SK-N-SH (cell line): ENCODE measurements around the gene BAD. TPM values are rescaled to one million over a fixed set of nuclear protein-coding genes. Genes with fewer than 3 reads are reported as not detected.

Experiments
- CTCF ChIA-PET: fragments of 300-600, 350-600 bp; formaldehyde crosslinking; extraction: SDS; loops from one replicate; lab custom pipeline; 2021; lab: Yijun Ruan, JAX
- POLR2A ChIA-PET: fragments of 350-600 bp; sonication (Branson Sonifier 250); formaldehyde crosslinking; extraction: SDS; loops from one replicate; lab custom pipeline; 2020; ENCODE audit warnings: antibody characterized with exemption, inconsistent platforms; lab: Yijun Ruan, JAX
- DNase-seq: peaks from one replicate; pipeline ENCODE4 v3.0.0; 2012
- H2AFZ ChIP-seq: fragments of 200-600 bp; sonication (generic); 2 replicates; pipeline ENCODE4 v1.8.1; 2016; ENCODE audit warnings: antibody characterized with exemption, mild to moderate bottlenecking, low read depth
- H3F3A ChIP-seq: fragments of 200-600 bp; sonication (generic); replicated peaks from 2 replicates; pipeline ENCODE3; 2016; ENCODE audit warnings: antibody characterized with exemption, mild to moderate bottlenecking; ENCODE audit not compliant: insufficient read depth
- H3K27ac ChIP-seq, 2 experiments: fragments of 200-500 bp in 1 of 2; fragments of 200-600 bp in 1 of 2; sonication (Bioruptor generic) in 1 of 2; sonication (generic), shearing (Covaris generic) in 1 of 2; 2 replicates each; pipeline versions ENCODE4 v1.5.1 to v1.6.1; 2014 to 2016; ENCODE audit warnings: low read depth in 2 of 2, inconsistent platforms in 1 of 2, low read length in 1 of 2, mild to moderate bottlenecking in 1 of 2, mixed read lengths in 1 of 2
- H3K27me3 ChIP-seq: fragments of 200-600 bp; sonication (generic), shearing (Covaris generic); 2 replicates; pipeline ENCODE4 v1.6.1; 2016; ENCODE audit warnings: mixed run types; ENCODE audit not compliant: insufficient read depth
- H3K36me3 ChIP-seq, 2 experiments: fragments of 200-500 bp in 1 of 2; fragments of 200-600 bp in 1 of 2; sonication (Bioruptor generic) in 1 of 2; sonication (generic) in 1 of 2; replicated peaks in 1 of 2; 2 replicates each; pipeline versions ENCODE3 to v1.5.1; 2014 to 2016; ENCODE audit warnings: low read length in 1 of 2, mild to moderate bottlenecking in 1 of 2; ENCODE audit not compliant: insufficient read depth in 2 of 2, control insufficient read depth in 1 of 2
- H3K4me1 ChIP-seq, 2 experiments: fragments of 200-500 bp in 1 of 2; fragments of 200-600 bp in 1 of 2; sonication (Bioruptor generic) in 1 of 2; sonication (generic), shearing (Covaris generic) in 1 of 2; 2 replicates each; pipeline versions ENCODE4 v1.5.1 to v1.6.1; 2014 to 2016; ENCODE audit warnings: low read depth in 1 of 2, low read length in 1 of 2, mixed run types in 1 of 2; ENCODE audit not compliant: insufficient read depth in 2 of 2, control insufficient read depth in 1 of 2
- H3K4me2 ChIP-seq: fragments of 200-600 bp; sonication (generic), shearing (Covaris generic); 2 replicates; pipeline ENCODE4 v1.6.1; 2017; ENCODE audit warnings: mixed run types
- H3K4me3 ChIP-seq, 2 experiments: fragments of 200-500 bp in 1 of 2; fragments of 200-600 bp in 1 of 2; sonication (Bioruptor generic) in 1 of 2; sonication (generic), shearing (Covaris generic) in 1 of 2; 2 replicates each; pipeline versions ENCODE4 v1.5.1 to v1.8.1; 2014 to 2016; ENCODE audit warnings: low read depth in 2 of 2, inconsistent platforms in 1 of 2, low read length in 1 of 2, mild to moderate bottlenecking in 1 of 2, mixed read lengths in 1 of 2, moderate library complexity in 1 of 2
- H3K79me2 ChIP-seq: fragments of 200-600 bp; sonication (generic); 2 replicates; pipeline ENCODE4 v1.8.1; 2017; ENCODE audit warnings: mild to moderate bottlenecking; ENCODE audit not compliant: insufficient read depth
- H3K9ac ChIP-seq: fragments of 200-600 bp; sonication (generic); 2 replicates; pipeline ENCODE4 v1.6.1; 2017; ENCODE audit warnings: mixed run types
- H3K9me2 ChIP-seq: fragments of 200-600 bp; sonication (generic); 2 replicates; pipeline ENCODE4 v1.6.1; 2017; ENCODE audit warnings: mixed run types
- H3K9me3 ChIP-seq: fragments of 200-600 bp; sonication (generic); 2 replicates; pipeline ENCODE4 v1.6.1; 2017; ENCODE audit warnings: mixed run types, mild to moderate bottlenecking, moderate library complexity
- H4K20me1 ChIP-seq: fragments of 200-600 bp; sonication (generic); 2 replicates; pipeline ENCODE4 v1.6.1; 2017; ENCODE audit warnings: mild to moderate bottlenecking, mixed run types; ENCODE audit not compliant: insufficient read depth
- EP300 ChIP-seq, 2 experiments: IDR thresholded peaks; 2 replicates each; pipeline versions ENCODE4 v1.4.0 to v1.6.1; 2012; ENCODE audit warnings: borderline replicate concordance in 1 of 2, low read depth in 1 of 2, low read length in 1 of 2
- EZH2phosphoT487 ChIP-seq: fragments of 200-600 bp; sonication (generic); IDR thresholded peaks from 2 replicates; pipeline ENCODE4 v1.6.1; 2017; ENCODE audit warnings: low read depth, mixed run types, mild to moderate bottlenecking, antibody characterized with exemption, moderate library complexity, borderline replicate concordance
- SMC3 ChIP-seq: IDR thresholded peaks from 2 replicates; pipeline ENCODE4 v1.6.1; 2012; ENCODE audit warnings: low read depth, low read length, improper control_type of control experiment
- WGBS: methylation state at CpG from one replicate; pipeline ENCODE4 v1.1.6; 2017; ENCODE audit warnings: low lambda C conversion rate; 5-methylcytosine and 5-hydroxymethylcytosine counted together
- polyA plus RNA-seq, 3 experiments: library from polyadenylated mRNA; depleted of rRNA; stranded (reverse); fragments of >200 nt; gene quantifications; 2 replicates each; pipeline ENCODE4 v1.2.3, GENCODE V29; 2012
- TF ChIP-seq, protein P1 (sequence below): fragments of 200-600 bp; sonication (generic); IDR thresholded peaks from 2 replicates; pipeline ENCODE4 v1.6.1; 2017; ENCODE audit warnings: antibody characterized with exemption, mild to moderate bottlenecking, moderate library complexity

The BAD gene
- polyA plus RNA-seq, 1 of the 3 experiments (the other 2 are of a cell fraction): 80.9 TPM

- ChIA-PET CTCF (interaction anchor here (0.6 to 4.6 kb wide), 24 partner anchors 9 to 859 kb away, joined by 3 to 119 read pairs (median 6); partner anchors contain the start of genes BAD, COX8A, ESRRA and FKBP2), POLR2A (interaction anchor here (1.2 to 12.4 kb wide), 3 partner anchors 9 to 19 kb away, joined by 4 to 112 read pairs (median 34); no protein-coding TSS in a partner anchor)
- TF ChIP-seq SMC3: peak; percentile 17
- TF ChIP-seq, protein P1, sequence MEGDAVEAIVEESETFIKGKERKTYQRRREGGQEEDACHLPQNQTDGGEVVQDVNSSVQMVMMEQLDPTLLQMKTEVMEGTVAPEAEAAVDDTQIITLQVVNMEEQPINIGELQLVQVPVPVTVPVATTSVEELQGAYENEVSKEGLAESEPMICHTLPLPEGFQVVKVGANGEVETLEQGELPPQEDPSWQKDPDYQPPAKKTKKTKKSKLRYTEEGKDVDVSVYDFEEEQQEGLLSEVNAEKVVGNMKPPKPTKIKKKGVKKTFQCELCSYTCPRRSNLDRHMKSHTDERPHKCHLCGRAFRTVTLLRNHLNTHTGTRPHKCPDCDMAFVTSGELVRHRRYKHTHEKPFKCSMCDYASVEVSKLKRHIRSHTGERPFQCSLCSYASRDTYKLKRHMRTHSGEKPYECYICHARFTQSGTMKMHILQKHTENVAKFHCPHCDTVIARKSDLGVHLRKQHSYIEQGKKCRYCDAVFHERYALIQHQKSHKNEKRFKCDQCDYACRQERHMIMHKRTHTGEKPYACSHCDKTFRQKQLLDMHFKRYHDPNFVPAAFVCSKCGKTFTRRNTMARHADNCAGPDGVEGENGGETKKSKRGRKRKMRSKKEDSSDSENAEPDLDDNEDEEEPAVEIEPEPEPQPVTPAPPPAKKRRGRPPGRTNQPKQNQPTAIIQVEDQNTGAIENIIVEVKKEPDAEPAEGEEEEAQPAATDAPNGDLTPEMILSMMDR: peak; percentile 68
- no peak for TF ChIP-seq EP300 (IDR thresholded peaks at IDR 0.05; ENCODE audit: borderline replicate concordance in 1 of 2, low read depth in 1 of 2, low read length in 1 of 2)
- Histone ChIP-seq H3K36me3 (peaks cover 4 to 18% of the 10 kb centered on the region in 2 experiments), H3K4me2 (peak within 1 kb of the TSS; percentile 96), H3K27me3 (no peaks in the 10 kb centered on the region), H3K9me3 (no peaks in the 10 kb centered on the region), H3F3A (peaks cover 8% of the 10 kb centered on the region), H3K4me3 (peak within 1 kb of the TSS; percentile 88 to 90), H4K20me1 (peaks cover 14% of the 10 kb centered on the region), H2AFZ (peak within 1 kb of the TSS; percentile 51; the same call in 1 of the 2 replicates), H3K4me1 (peaks cover 10 to 32% of the 10 kb centered on the region in 2 experiments; a peak in 2 of 4 replicates), H3K79me2 (peaks cover 32% of the 10 kb centered on the region), H3K9ac (peak within 1 kb of the TSS; percentile 82), H3K27ac (peak within 1 kb of the TSS; percentile 32 to 81), H3K9me2 (no peaks in the 10 kb centered on the region)
- DNase-seq: peak; percentile 96
- 0% methylated on average over 4 of the region's 75 CpGs for WGBS
These were observed 33.3 kb downstream of the BAD start, which contains the start of gene PLCB3 for GRCh38 chr11:64251016-64251752. TSS of gene PLCB3 (plus strand) at chr11:64251530. CDS start at chr11:64251650, 120 bp downstream.

DNA sequence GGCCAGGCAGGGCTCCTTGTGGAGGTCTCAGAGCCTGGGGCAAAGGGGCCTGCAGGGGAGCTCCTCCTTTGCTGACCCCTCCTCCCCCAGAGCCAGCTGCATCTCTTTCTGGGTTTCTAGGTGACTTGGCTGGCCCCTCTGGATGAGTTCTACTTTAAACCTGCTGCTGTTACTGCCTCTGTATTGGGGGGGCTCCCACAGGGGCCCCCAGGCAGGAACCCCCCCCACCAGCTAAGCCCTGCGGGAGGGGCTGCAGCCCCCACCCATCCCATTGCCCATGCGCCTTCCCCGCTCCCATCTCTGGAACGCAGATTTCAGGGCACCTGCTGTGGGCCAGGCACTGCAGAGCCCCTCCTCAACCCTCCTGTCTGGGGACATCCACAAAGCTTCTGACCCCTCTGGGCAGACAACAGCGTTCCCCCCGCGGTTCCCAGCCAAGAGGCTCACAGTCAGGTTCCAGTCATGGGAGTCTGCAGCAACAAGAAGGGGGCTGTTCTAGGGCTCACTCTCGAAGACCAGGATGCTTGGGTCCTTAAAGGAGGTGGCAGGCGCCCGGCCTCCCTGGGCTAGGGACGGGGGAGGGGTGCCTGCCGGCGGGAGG, 34.0 kb downstream of the BAD start:
- Histone ChIP-seq H2AFZ (no peak overlapping the region; the same call in 1 of the 2 replicates), H3F3A (peaks cover 5% of the 10 kb centered on the region), H3K79me2 (peaks cover 39% of the 10 kb centered on the region), H3K27ac (peak overlapping the region in 1 of 2 experiments; percentile 81; a peak in 1 of 4 replicates), H3K9me3 (no peaks in the 10 kb centered on the region), H3K9me2 (no peaks in the 10 kb centered on the region), H4K20me1 (peaks cover 14% of the 10 kb centered on the region), H3K4me1 (peaks cover 10 to 34% of the 10 kb centered on the region in 2 experiments; a peak in 2 of 4 replicates), H3K4me2 (peak overlapping the region; percentile 92), H3K27me3 (no peaks in the 10 kb centered on the region), H3K36me3 (peaks cover 1 to 11% of the 10 kb centered on the region in 2 experiments), H3K4me3 (peak overlapping the region; percentile 88 to 90), H3K9ac (peak overlapping the region; percentile 56; the same call in 1 of the 2 replicates)
- CTCF ChIA-PET: interaction anchor here (0.7 to 4.6 kb wide), 18 partner anchors 8 to 860 kb away, joined by 3 to 119 read pairs (median 11); partner anchors contain the start of genes BAD, ESRRA, FKBP2 and GPR137
- no peak for TF ChIP-seq EZH2phosphoT487
- WGBS: 14% methylated on average over 4 of the region's 13 CpGs
- DNase-seq: peak; percentile 21
- POLR2A ChIA-PET: interaction anchor here (1.0 to 12.4 kb wide), 3 partner anchors 9 to 19 kb away, joined by 3 to 112 read pairs (median 34); partner anchors contain the start of gene FKBP2
